SIG-M5 treated with dmso at 0.1 percent for 504 hours (cell line): ENCODE measurements around the gene RCOR2.

ENCODE experiments used
- DNase-seq: peaks from one replicate; lab custom pipeline; 2025; ENCODE audit not compliant: unreplicated experiment; lab: John Stamatoyannopoulos, UW

RCOR2 gene

GRCh38 chr11:63923319-63923718 lies 6.4 kb upstream of the RCOR2 start:
- DNase-seq, result no peak

- no peak for DNase-seq
Observed at GRCh38 chr11:63922673-63923192, 5.8 kb upstream of the RCOR2 start.

- no peak for DNase-seq
Observed at GRCh38 chr11:63920939-63921417, 4.0 kb upstream of the RCOR2 start.

GRCh38 chr11:63920126-63920938 lies 3.4 kb upstream of the RCOR2 start:
- no peak for DNase-seq

- no peak for DNase-seq
Observed at GRCh38 chr11:63919267-63920125, 2.5 kb upstream of the RCOR2 start.

- DNase-seq, result no peak
Observed at GRCh38 chr11:63918507-63919191, 1.7 kb upstream of the RCOR2 start.

- DNase-seq, result no peak
Observed at GRCh38 chr11:63917692-63918506, 935 bp upstream of the RCOR2 start.

- no peak for DNase-seq
Observed at GRCh38 chr11:63915961-63916836, 765 bp downstream of the RCOR2 start.

GRCh38 chr11:63914896-63915691 lies 1.9 kb downstream of the RCOR2 start:
- no peak for DNase-seq

- DNase-seq, result no peak
Observed at GRCh38 chr11:63913866-63914830, 2.8 kb downstream of the RCOR2 start.

GRCh38 chr11:63912678-63913077 lies 4.3 kb downstream of the RCOR2 start:
- DNase-seq, result no peak

- DNase-seq, result no peak
Observed at GRCh38 chr11:63911876-63912275, 5.1 kb downstream of the RCOR2 start.

- no peak for DNase-seq
Observed at GRCh38 chr11:63911440-63911839, 5.5 kb downstream of the RCOR2 start.

GRCh38 chr11:63910675-63911074 lies 6.3 kb downstream of the RCOR2 start:
- DNase-seq, result no peak

GRCh38 chr11:63909591-63910506 lies 7.1 kb downstream of the RCOR2 start:
- DNase-seq, result no peak

GRCh38 chr11:63908631-63909401 lies 8.1 kb downstream of the RCOR2 start:
- no peak for DNase-seq
